H9 (cell line): ENCODE data around the gene FHOD1. TPM values are rescaled to one million over a fixed set of nuclear protein-coding genes. Genes with fewer than 3 reads are reported as not detected.

Experiments
- DNase-seq: peaks from one replicate; pipeline ENCODE4 v3.0.0-alpha.2; 2017
- H2AFZ ChIP-seq: one replicate; pipeline ENCODE4 v1.6.1; 2013; ENCODE audit warnings: mild to moderate bottlenecking, low read length, control low read depth, moderate library complexity
- H2AK5ac ChIP-seq: 2 replicates; pipeline ENCODE4 v1.6.1; 2013; ENCODE audit warnings: low read length, control low read depth, mixed read lengths; ENCODE audit not compliant: insufficient read length
- H2BK120ac ChIP-seq: one replicate; pipeline ENCODE4 v1.6.1; 2013; ENCODE audit warnings: low read depth, mild to moderate bottlenecking, low read length, control low read depth, inconsistent platforms; ENCODE audit not compliant: poor library complexity, severe bottlenecking
- H2BK12ac ChIP-seq: 2 replicates; pipeline ENCODE4 v1.6.1; 2013; ENCODE audit warnings: low read length, control low read depth, mixed read lengths, low read depth; ENCODE audit not compliant: insufficient read length
- H2BK15ac ChIP-seq: 2 replicates; pipeline ENCODE4 v1.6.1; 2013; ENCODE audit warnings: low read depth, low read length, control low read depth
- H2BK20ac ChIP-seq: one replicate; pipeline ENCODE4 v1.6.1; 2013; ENCODE audit warnings: low read depth, mild to moderate bottlenecking, low read length, control low read depth, inconsistent platforms; ENCODE audit not compliant: poor library complexity, severe bottlenecking
- H2BK5ac ChIP-seq: 2 replicates; pipeline ENCODE4 v1.6.1; 2013; ENCODE audit warnings: low read length, control low read depth, mixed read lengths; ENCODE audit not compliant: insufficient read length
- H3K14ac ChIP-seq: 2 replicates; pipeline ENCODE4 v1.6.1; 2013; ENCODE audit warnings: low read length, control low read depth; ENCODE audit not compliant: insufficient read depth
- H3K18ac ChIP-seq: 2 replicates; pipeline ENCODE4 v1.6.1; 2013; ENCODE audit warnings: low read depth, mild to moderate bottlenecking, mixed read lengths, low read length, control low read depth; ENCODE audit not compliant: insufficient read length
- H3K23ac ChIP-seq: 2 replicates; pipeline ENCODE4 v1.6.1; 2013; ENCODE audit warnings: low read length, control low read depth, mixed read lengths, low read depth; ENCODE audit not compliant: insufficient read length
- H3K23me2 ChIP-seq: 2 replicates; pipeline ENCODE4 v1.6.1; 2013; ENCODE audit warnings: low read depth, mild to moderate bottlenecking, mixed read lengths, low read length, control low read depth; ENCODE audit not compliant: insufficient read length, poor library complexity, severe bottlenecking
- H3K27ac ChIP-seq: 2 replicates; pipeline ENCODE4 v1.5.1; 2013; ENCODE audit warnings: low read length, control low read depth, mixed read lengths, low read depth; ENCODE audit not compliant: insufficient read length
- H3K27me3 ChIP-seq: 2 replicates; pipeline ENCODE4 v1.6.1; 2013; ENCODE audit warnings: low read length, control low read depth, inconsistent platforms; ENCODE audit not compliant: insufficient read depth
- H3K4ac ChIP-seq: 2 replicates; pipeline ENCODE4 v1.6.1; 2013; ENCODE audit warnings: low read depth, mild to moderate bottlenecking, control low read depth, inconsistent platforms, low read length, moderate library complexity
- H3K4me1 ChIP-seq: 2 replicates; pipeline ENCODE4 v1.6.1; 2013; ENCODE audit warnings: low read length, control low read depth, inconsistent platforms; ENCODE audit not compliant: insufficient read depth
- H3K4me2 ChIP-seq: 2 replicates; pipeline ENCODE4 v1.6.1; 2013; ENCODE audit warnings: low read length, control low read depth, mixed read lengths; ENCODE audit not compliant: insufficient read length, insufficient read depth
- H3K56ac ChIP-seq: 2 replicates; pipeline ENCODE4 v1.6.1; 2013; ENCODE audit warnings: low read depth, mild to moderate bottlenecking, mixed read lengths, low read length, control low read depth; ENCODE audit not compliant: insufficient read length
- H3K79me1 ChIP-seq: 2 replicates; pipeline ENCODE4 v1.6.1; 2013; ENCODE audit warnings: low read depth, mild to moderate bottlenecking, moderate library complexity, low read length, control low read depth, inconsistent platforms; ENCODE audit not compliant: insufficient read depth, poor library complexity, severe bottlenecking
- H3K79me2 ChIP-seq: 2 replicates; pipeline ENCODE4 v1.6.1; 2013; ENCODE audit warnings: low read length, control low read depth, inconsistent platforms; ENCODE audit not compliant: insufficient read depth
- H3K9ac ChIP-seq: 2 replicates; pipeline ENCODE4 v1.6.1; 2013; ENCODE audit warnings: low read length, control low read depth, mixed read lengths; ENCODE audit not compliant: insufficient read length; ENCODE audit errors: extremely low read depth
- H3K9me3 ChIP-seq: one replicate; pipeline ENCODE4 v1.6.1; 2013; ENCODE audit warnings: low read depth, low read length, inconsistent platforms; ENCODE audit not compliant: control insufficient read depth
- H3T11ph ChIP-seq: one replicate; pipeline ENCODE4 v1.6.1; 2013; ENCODE audit warnings: mild to moderate bottlenecking, low read length, control low read depth, inconsistent platforms
- H4K20me1 ChIP-seq: one replicate; pipeline ENCODE4 v1.6.1; 2013; ENCODE audit not compliant: control insufficient read depth, insufficient read length, insufficient read depth
- H4K5ac ChIP-seq: 2 replicates; pipeline ENCODE4 v1.6.1; 2013; ENCODE audit warnings: low read depth, mild to moderate bottlenecking, mixed read lengths, low read length, control low read depth; ENCODE audit not compliant: insufficient read length
- H4K8ac ChIP-seq: replicated peaks from 2 replicates; pipeline ENCODE4 v1.6.1; 2013; ENCODE audit warnings: low read length, control low read depth, mixed read lengths, low read depth; ENCODE audit not compliant: insufficient read length
- H4K91ac ChIP-seq: 2 replicates; pipeline ENCODE4 v1.6.1; 2013; ENCODE audit warnings: low read depth, mild to moderate bottlenecking, moderate library complexity, mixed read lengths, low read length, control low read depth; ENCODE audit not compliant: insufficient read length
- H3K27ac Mint-ChIP-seq, 3 experiments: 2 replicates in 2 of 3; 3 replicates in 1 of 3; pipeline ENCODE4 v1.8.0; 2020 to 2021; ENCODE audit warnings: mixed read lengths in 3 of 3, mild to moderate bottlenecking in 1 of 3, moderate library complexity in 1 of 3
- H3K27me3 Mint-ChIP-seq: 2 replicates; pipeline ENCODE4 v1.8.0; 2021; ENCODE audit warnings: low read depth, mild to moderate bottlenecking, moderate library complexity, mixed read lengths
- H3K36me3 Mint-ChIP-seq, 3 experiments: 2 replicates in 2 of 3; 3 replicates in 1 of 3; pipeline ENCODE4 v1.8.0; 2020 to 2021; ENCODE audit warnings: low read depth in 3 of 3, mixed read lengths in 3 of 3; ENCODE audit not compliant: insufficient read depth in 1 of 3
- H3K4me1 Mint-ChIP-seq, 2 experiments: 2 replicates each; pipeline ENCODE4 v1.8.0; 2020; ENCODE audit warnings: mixed read lengths in 2 of 2
- H3K4me3 Mint-ChIP-seq, 2 experiments: 2 replicates in 1 of 2; 3 replicates in 1 of 2; pipeline ENCODE4 v1.8.0; 2020 to 2021; ENCODE audit warnings: mild to moderate bottlenecking in 2 of 2, mixed read lengths in 2 of 2, moderate library complexity in 1 of 2
- H3K9me3 Mint-ChIP-seq, 2 experiments: 2 replicates in 1 of 2; 3 replicates in 1 of 2; pipeline ENCODE4 v1.8.0; 2020; ENCODE audit warnings: mild to moderate bottlenecking in 2 of 2, mixed read lengths in 2 of 2, moderate library complexity in 1 of 2
- CTCF ChIP-seq: fragments of 200-600 bp; sonication (generic); conservative IDR thresholded peaks from 3 replicates; pipeline ENCODE4 v1.8.0; 2021; ENCODE audit warnings: antibody characterized with exemption, mild to moderate bottlenecking
- WGBS: extraction: QIAGEN DNeasy Blood & Tissue Kit; methylation state at CpG from one replicate; pipeline ENCODE4 v1.1.7; 2013; ENCODE audit warnings: missing lambda C conversion rate, low lambda C conversion rate, mixed read lengths; ENCODE audit not compliant: insufficient read length; ENCODE audit errors: extremely low coverage; 5-methylcytosine and 5-hydroxymethylcytosine counted together
- total RNA-seq: library from RNA; stranded (reverse); gene quantifications from 2 replicates; pipeline ENCODE4 v1.2.1, GENCODE V29; 2021

FHOD1 gene
- total RNA-seq, 1 experiment from 2014 or later = 67.0 TPM

- Histone ChIP-seq H2AFZ (no peak overlapping the region), H3K79me2 (no peaks in the 10 kb centered on the region), H4K8ac (no peak overlapping the region), H3K4me1 (peaks cover 3% of the 10 kb centered on the region; the same call in 1 of the 2 replicates), H3K23ac (no peak overlapping the region), H3K9ac (no peak overlapping the region), H3K14ac (no peak overlapping the region), H2BK120ac (no peak overlapping the region), H3K56ac (no peak overlapping the region), H2BK5ac (no peak overlapping the region), H4K20me1 (no peaks in the 10 kb centered on the region), H3K23me2 (no peaks in the 10 kb centered on the region), H3K9me3 (no peaks in the 10 kb centered on the region), H3K79me1 (peaks cover 4% of the 10 kb centered on the region), H3K27me3 (no peaks in the 10 kb centered on the region), H3K18ac (no peak overlapping the region), H3K4me2 (no peak overlapping the region), H2AK5ac (no peak overlapping the region), H3T11ph (no peak overlapping the region), H4K91ac (no peak overlapping the region), H4K5ac (no peak overlapping the region), H3K4ac (no peak overlapping the region), H2BK15ac (no peak overlapping the region), H2BK12ac (no peak overlapping the region), H3K27ac (no peak overlapping the region), H2BK20ac (no peak overlapping the region)
- Mint-ChIP-seq H3K4me3 (peak overlapping the region in 1 of 2 experiments; percentile 51; a peak in 1 of 5 replicates), H3K36me3 (peaks cover 24 to 75% (median 48%) of the 10 kb centered on the region in 3 experiments), H3K4me1 (peaks cover 4 to 10% of the 10 kb centered on the region in 2 experiments; a peak in 3 of 4 replicates), H3K27ac (peak overlapping the region; percentile 34 to 48 (median 44); a peak in 3 of 7 replicates), H3K9me3 (no peaks in the 10 kb centered on the region), H3K27me3 (no peaks in the 10 kb centered on the region)
- TF ChIP-seq CTCF = no peak
- no CpG with 5 or more reads among the region's 17 CpGs for WGBS
- DNase-seq = peak; percentile 19
Measured at GRCh38 chr16:67235816-67236562, 11.3 kb downstream of the FHOD1 start.
